ENCODE measurements around the gene TRABD2B.

TRABD2B gene

GRCh38 chr1:47997289-47998200 lies at the start of gene TRABD2B:
Gene TRABD2B, minus strand, starts transcription at chr1:47997385.
- DNase-seq = peak; percentile 78

- no peak for DNase-seq
Measured at GRCh38 chr1:48044311-48044710, 47.1 kb upstream of the TRABD2B start.

GRCh38 chr1:48043622-48044021 lies 46.4 kb upstream of the TRABD2B start:
- DNase-seq = no peak

GRCh38 chr1:48040154-48040553 lies 43.0 kb upstream of the TRABD2B start:
- no peak for DNase-seq

GRCh38 chr1:48039088-48040054 lies 42.2 kb upstream of the TRABD2B start:
- peak; percentile 33 for DNase-seq

- DNase-seq = no peak
Measured at GRCh38 chr1:48038270-48038767, 41.1 kb upstream of the TRABD2B start.

GRCh38 chr1:48036710-48037355 lies 39.6 kb upstream of the TRABD2B start:
- DNase-seq = no peak

- no peak for DNase-seq
Measured at GRCh38 chr1:48035371-48036141, 38.4 kb upstream of the TRABD2B start.

- no peak for DNase-seq
Measured at GRCh38 chr1:48033495-48034045, 36.4 kb upstream of the TRABD2B start.

GRCh38 chr1:48031676-48032075 lies 34.5 kb upstream of the TRABD2B start:
- DNase-seq = no peak

- DNase-seq = no peak
Measured at GRCh38 chr1:48030696-48031365, 33.6 kb upstream of the TRABD2B start.

- no peak for DNase-seq
Measured at GRCh38 chr1:48030211-48030610, 33.0 kb upstream of the TRABD2B start.

- no peak for DNase-seq
Measured at GRCh38 chr1:48028218-48029069, 31.3 kb upstream of the TRABD2B start.

GRCh38 chr1:48027533-48027835 lies 30.3 kb upstream of the TRABD2B start:
- DNase-seq = no peak

- DNase-seq = no peak
Measured at GRCh38 chr1:48026701-48027532, 29.7 kb upstream of the TRABD2B start.

GRCh38 chr1:48026275-48026674 lies 29.1 kb upstream of the TRABD2B start:
- DNase-seq = no peak

- no peak for DNase-seq
Measured at GRCh38 chr1:48025076-48025475, 27.9 kb upstream of the TRABD2B start.

- no peak for DNase-seq
Measured at GRCh38 chr1:48023488-48023887, 26.3 kb upstream of the TRABD2B start.

GRCh38 chr1:48022306-48022705 lies 25.1 kb upstream of the TRABD2B start:
- DNase-seq = no peak

Data from RPMI8226 (cell line).